H1 (cell line): Measurements from ENCODE around the gene CRTC1. TPM values are rescaled to one million over a fixed set of nuclear protein-coding genes. Genes with fewer than 3 reads are reported as not detected.

Source experiments
- CTCF ChIA-PET: fragments of 300-600 bp; sonication (Branson Sonifier 250); formaldehyde crosslinking; loops from one replicate; lab custom pipeline; 2021; ENCODE audit not compliant: partially characterized antibody; lab: Charles Lee
- POLR2A ChIA-PET: fragments of 300-600 bp; sonication (Branson Sonifier 250); formaldehyde crosslinking; loops from one replicate; lab custom pipeline; 2021; ENCODE audit warnings: inconsistent platforms; ENCODE audit not compliant: partially characterized antibody; lab: Charles Lee
- DNase-seq, 2 experiments: peaks; one replicate each; pipeline versions ENCODE4 v3.0.0 to v3.0.0-alpha.2; 2010 to 2022; ENCODE audit warnings: low spot score in 2 of 2, low read depth in 1 of 2, mixed read lengths in 1 of 2
- FAIRE-seq: peaks from 2 replicates; lab custom pipeline; 2011; peaks lifted over from hg19 to GRCh38; lab: Jason Lieb, UNC
- H2AFZ ChIP-seq: 2 replicates; pipeline ENCODE4 v1.8.1; 2012; ENCODE audit warnings: low read length, inconsistent platforms
- H2AK5ac ChIP-seq: 2 replicates; pipeline ENCODE4 v1.6.1; 2013; ENCODE audit warnings: low read depth, low read length
- H2BK120ac ChIP-seq: replicated peaks from 2 replicates; pipeline ENCODE3; 2013; ENCODE audit warnings: low read depth, low read length, inconsistent platforms
- H2BK12ac ChIP-seq: 2 replicates; pipeline ENCODE4 v1.6.1; 2013; ENCODE audit warnings: low read depth, low read length
- H2BK15ac ChIP-seq: 2 replicates; pipeline ENCODE4 v1.6.1; 2013; ENCODE audit warnings: low read length
- H2BK20ac ChIP-seq: 2 replicates; pipeline ENCODE4 v1.6.1; 2013; ENCODE audit warnings: low read length
- H2BK5ac ChIP-seq: 2 replicates; pipeline ENCODE4 v1.6.1; 2013; ENCODE audit warnings: low read depth, low read length
- H3K14ac ChIP-seq: 2 replicates; pipeline ENCODE4 v1.6.1; 2013; ENCODE audit warnings: inconsistent platforms; ENCODE audit not compliant: insufficient read length
- H3K18ac ChIP-seq: 2 replicates; pipeline ENCODE4 v1.6.1; 2013; ENCODE audit warnings: low read length; ENCODE audit errors: extremely low read depth
- H3K23ac ChIP-seq: 2 replicates; pipeline ENCODE4 v1.6.1; 2013; ENCODE audit warnings: inconsistent platforms; ENCODE audit not compliant: insufficient read length
- H3K23me2 ChIP-seq: 2 replicates; pipeline ENCODE4 v1.6.1; 2013; ENCODE audit warnings: low read depth, low read length
- H3K27ac ChIP-seq: 2 replicates; pipeline ENCODE4 v1.6.1; 2011; ENCODE audit warnings: low read depth, low read length, inconsistent platforms
- H3K27me3 ChIP-seq, 4 experiments: replicated peaks in 1 of 4; 1 replicate in 1 of 4; 2 replicates in 3 of 4; pipeline versions ENCODE4 v1.6.1 to v1.8.1; 2011 to 2013; ENCODE audit warnings: low read length in 3 of 4, mild to moderate bottlenecking in 3 of 4, inconsistent platforms in 2 of 4, mixed read lengths in 2 of 4, moderate library complexity in 1 of 4; ENCODE audit not compliant: control insufficient read depth in 3 of 4, insufficient read depth in 3 of 4; ENCODE audit errors: extremely low read depth in 1 of 4
- H3K36me3 ChIP-seq, 4 experiments: 2 replicates each; pipeline versions ENCODE4 v1.6.1 to v1.8.1; 2011 to 2013; ENCODE audit warnings: mild to moderate bottlenecking in 4 of 4, low read length in 3 of 4, moderate library complexity in 2 of 4, control low read depth in 1 of 4, inconsistent platforms in 1 of 4; ENCODE audit not compliant: insufficient read depth in 4 of 4, control insufficient read depth in 2 of 4
- H3K4ac ChIP-seq: replicated peaks from 2 replicates; pipeline ENCODE3; 2013; ENCODE audit warnings: low read length, low read depth, mixed read lengths, inconsistent platforms; ENCODE audit not compliant: insufficient read length
- H3K4me1 ChIP-seq, 4 experiments: replicated peaks in 1 of 4; 1 replicate in 1 of 4; 2 replicates in 3 of 4; pipeline versions ENCODE4 v1.6.1 to v1.8.1; 2011 to 2013; ENCODE audit warnings: low read length in 3 of 4, inconsistent platforms in 2 of 4, mixed read lengths in 1 of 4; ENCODE audit not compliant: insufficient read depth in 4 of 4, control insufficient read depth in 3 of 4
- H3K4me2 ChIP-seq, 2 experiments: 2 replicates each; pipeline versions ENCODE4 v1.6.1 to v1.8.1; 2011 to 2013; ENCODE audit warnings: low read depth in 2 of 2, low read length in 2 of 2, control low read depth in 1 of 2, inconsistent platforms in 1 of 2, mild to moderate bottlenecking in 1 of 2; ENCODE audit not compliant: insufficient read depth in 1 of 2
- H3K4me3 ChIP-seq, 4 experiments: fragments of 200-600, 300-600 bp in 1 of 4; sonication (generic), shearing (Covaris generic), sonication (Bioruptor Twin) in 1 of 4; 2 replicates each; pipeline versions ENCODE4 v1.5.1 to v1.8.1; 2011 to 2016; ENCODE audit warnings: low read length in 4 of 4, low read depth in 3 of 4, control low read depth in 2 of 4, inconsistent platforms in 2 of 4, mild to moderate bottlenecking in 2 of 4, mixed read lengths in 1 of 4, moderate library complexity in 1 of 4; ENCODE audit not compliant: insufficient read depth in 2 of 4; ENCODE audit errors: extremely low read depth in 1 of 4
- H3K56ac ChIP-seq: replicated peaks from 2 replicates; pipeline ENCODE3; 2013; ENCODE audit warnings: low read depth, mild to moderate bottlenecking, mixed read lengths, low read length, inconsistent platforms; ENCODE audit not compliant: insufficient read length
- H3K79me1 ChIP-seq: 2 replicates; pipeline ENCODE4 v1.6.1; 2013; ENCODE audit warnings: low read depth, low read length, control low read depth
- H3K79me2 ChIP-seq, 2 experiments: 2 replicates each; pipeline versions ENCODE4 v1.6.1 to v1.8.1; 2012 to 2013; ENCODE audit warnings: low read length in 2 of 2, mild to moderate bottlenecking in 2 of 2, inconsistent platforms in 1 of 2; ENCODE audit not compliant: insufficient read depth in 2 of 2, control insufficient read depth in 1 of 2
- H3K9ac ChIP-seq, 4 experiments: replicated peaks in 1 of 4; 1 replicate in 1 of 4; 2 replicates in 3 of 4; pipeline versions ENCODE4 v1.6.1 to v1.8.1; 2011 to 2013; ENCODE audit warnings: low read depth in 3 of 4, low read length in 3 of 4, control low read depth in 2 of 4, mild to moderate bottlenecking in 2 of 4, moderate library complexity in 2 of 4, inconsistent platforms in 1 of 4; ENCODE audit errors: extremely low read depth in 1 of 4
- H3K9me3 ChIP-seq, 2 experiments: 2 replicates each; pipeline versions ENCODE4 v1.6.1 to v1.8.1; 2012 to 2013; ENCODE audit warnings: mild to moderate bottlenecking in 2 of 2, moderate library complexity in 2 of 2, control low read depth in 1 of 2, inconsistent platforms in 1 of 2, low read depth in 1 of 2, low read length in 1 of 2, mixed read lengths in 1 of 2; ENCODE audit not compliant: insufficient read depth in 2 of 2
- H4K20me1 ChIP-seq, 2 experiments: replicated peaks in 1 of 2; 2 replicates each; pipeline versions ENCODE3 to v1.8.1; 2011 to 2013; ENCODE audit warnings: inconsistent platforms in 2 of 2, low read length in 2 of 2, mild to moderate bottlenecking in 1 of 2; ENCODE audit not compliant: insufficient read depth in 2 of 2, control insufficient read depth in 1 of 2
- H4K5ac ChIP-seq: 2 replicates; pipeline ENCODE4 v1.6.1; 2013; ENCODE audit warnings: low read length, low read depth, mixed read lengths, inconsistent platforms; ENCODE audit not compliant: insufficient read length
- H4K8ac ChIP-seq: 2 replicates; pipeline ENCODE4 v1.8.0; 2013; ENCODE audit warnings: mild to moderate bottlenecking, moderate library complexity, low read length, inconsistent platforms; ENCODE audit not compliant: insufficient read depth; ENCODE audit errors: extremely low read depth
- H4K91ac ChIP-seq: replicated peaks from 2 replicates; pipeline ENCODE3; 2013; ENCODE audit warnings: low read length, mixed read lengths, inconsistent platforms; ENCODE audit not compliant: insufficient read length
- CHD2 ChIP-seq: IDR thresholded peaks from 2 replicates; pipeline ENCODE4 v1.6.1; 2012; ENCODE audit warnings: low read length, improper control_type of control experiment
- HDAC2 ChIP-seq, 2 experiments: fragments of 300-600 bp in 1 of 2; sonication (generic) in 1 of 2; IDR thresholded peaks; 2 replicates each; pipeline ENCODE4 v1.6.1; 2011 to 2012; ENCODE audit warnings: low read depth in 2 of 2, low read length in 2 of 2, mild to moderate bottlenecking in 2 of 2, moderate library complexity in 2 of 2, borderline replicate concordance in 1 of 2, inconsistent platforms in 1 of 2
- JUND ChIP-seq: IDR thresholded peaks from 2 replicates; pipeline ENCODE4 v1.6.1; 2011; ENCODE audit warnings: mild to moderate bottlenecking, improper control_type of control experiment, low read length
- NANOG ChIP-seq: IDR thresholded peaks from 2 replicates; pipeline ENCODE4 v1.6.1; 2011; ENCODE audit warnings: low read length, low read depth, mild to moderate bottlenecking, inconsistent platforms; ENCODE audit not compliant: insufficient read depth, poor library complexity, severe bottlenecking
- TEAD4 ChIP-seq: IDR thresholded peaks from 2 replicates; pipeline ENCODE4 v1.6.1; 2012; ENCODE audit warnings: low read depth, low read length, inconsistent platforms, mixed read lengths
- WGBS, 2 experiments: shearing (Covaris generic) in 1 of 2; methylation state at CpG; one replicate each; pipeline versions ENCODE4 v1.1.6 to v1.1.7; 2013 to 2015; ENCODE audit warnings: low lambda C conversion rate in 2 of 2, mixed read lengths in 2 of 2, inconsistent platforms in 1 of 2, low coverage in 1 of 2, missing lambda C conversion rate in 1 of 2; ENCODE audit not compliant: insufficient replicate concordance in 2 of 2, insufficient coverage in 1 of 2, insufficient read length in 1 of 2; ENCODE audit errors: extremely low coverage in 1 of 2, missing lambda C conversion rate in 1 of 2; 5-methylcytosine and 5-hydroxymethylcytosine counted together
- polyA plus RNA-seq, 7 experiments: library from polyadenylated mRNA; depleted of rRNA in 3 of 7; stranded (reverse) in 5 of 7; unstranded in 2 of 7; fragments of >200 nt in 5 of 7; fragments of 200-250 nt in 2 of 7; gene quantifications; 1 replicate in 5 of 7; 2 replicates in 1 of 7; 4 replicates in 1 of 7; pipeline versions ENCODE4 v1.2.1 to v1.2.3, GENCODE V29; 2011 to 2013; ENCODE audit warnings: missing spikeins in 2 of 7, mixed read lengths in 2 of 7
- total RNA-seq: library from RNA; stranded (reverse); fragmentation: NEBNext Ultra II Directional; extraction: Animal tissue kit (Norgen Biotek cat#: 25700); gene quantifications from 2 replicates; pipeline ENCODE4 v1.2.1, GENCODE V29; 2021

CRTC1 gene
- total and polyA plus RNA-seq, 2 of the 8 experiments (the other 6 are each of a cell fraction or from before 2014, with no cell fraction given): 2.9 to 8.5 TPM

DNA sequence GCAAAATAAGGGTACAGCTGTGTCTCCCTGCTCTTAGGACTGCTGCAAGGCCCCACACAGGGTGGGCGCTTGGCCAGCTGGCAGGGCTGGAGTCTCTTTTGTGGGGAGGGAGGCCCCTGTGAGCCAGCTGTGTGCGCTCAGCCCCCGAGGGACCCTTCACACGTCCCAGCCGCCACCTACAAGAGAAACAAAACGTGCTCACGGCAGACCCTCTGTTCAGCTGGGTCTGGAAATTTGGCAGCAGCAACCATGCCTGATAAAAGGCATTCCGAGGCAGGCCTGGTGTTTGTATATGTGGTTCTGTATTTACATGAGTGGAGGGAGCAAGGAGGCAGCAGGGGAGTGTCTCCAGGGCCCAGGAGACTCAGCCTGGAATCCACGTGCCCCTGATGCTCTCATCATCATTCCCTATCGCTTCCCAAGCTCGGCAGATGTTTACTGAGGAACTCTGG lies 49.7 kb downstream of the CRTC1 start:
- no peak for DNase-seq
- H3K9ac ChIP-seq: no peak overlapping the region
- POLR2A ChIA-PET: interaction anchor here (0.8 kb wide), 1 partner anchor 8 kb away, joined by 4 read pairs; no protein-coding TSS in a partner anchor

More for the DNA sequence above, 49.7 kb downstream of the CRTC1 start:
- Histone ChIP-seq H3K4me2 (no peak overlapping the region; a peak in 1 of 4 replicates), H3K4ac (no peak overlapping the region), H2BK5ac (no peak overlapping the region), H2BK20ac (no peak overlapping the region), H4K91ac (peak overlapping the region; percentile 27), H2AFZ (no peak overlapping the region), H2AK5ac (no peak overlapping the region), H3K4me1 (peaks cover 0 to 3% (median 0%) of the 10 kb centered on the region in 4 experiments; a peak in 1 of 7 replicates), H4K8ac (no peak overlapping the region), H3K14ac (no peak overlapping the region), H3K18ac (no peak overlapping the region), H4K20me1 (peaks cover 2 to 8% of the 10 kb centered on the region in 2 experiments), H3K9me3 (no peaks in the 10 kb centered on the region), H2BK15ac (no peak overlapping the region), H3K79me1 (no peaks in the 10 kb centered on the region), H2BK12ac (no peak overlapping the region), H3K23ac (no peak overlapping the region), H3K23me2 (no peaks in the 10 kb centered on the region), H3K4me3 (no peak overlapping the region), H3K79me2 (no peaks in the 10 kb centered on the region), H3K56ac (no peak overlapping the region), H3K27ac (no peak overlapping the region), H2BK120ac (no peak overlapping the region), H4K5ac (no peak overlapping the region), H3K36me3 (no peaks in the 10 kb centered on the region; a peak in 1 of 8 replicates), H3K27me3 (no peaks in the 10 kb centered on the region)
- no peak for FAIRE-seq
- CTCF ChIA-PET: interaction anchor here (0.6 to 2.2 kb wide), 9 partner anchors 9 to 245 kb away, joined by 3 to 8 read pairs (median 3); no protein-coding TSS in a partner anchor
- TF ChIP-seq TEAD4 (no peak), HDAC2 (IDR thresholded peaks at IDR 0.05; ENCODE audit: borderline replicate concordance in 1 of 2, low read depth in 2 of 2, low read length in 2 of 2) (no peak), JUND (no peak), NANOG (no peak), CHD2 (no peak)
- 82% methylated on average over 10 of the region's 11 CpGs; no CpG with 5 or more reads in 1 of the 2 experiments for WGBS, 2 experiments
